LNCaP clone FGC (cell line): ENCODE results near the gene DVL3.

Source experiments
- DNase-seq: peaks from one replicate; pipeline ENCODE4 v3.0.0-alpha.2; 2011; ENCODE audit warnings: low read depth
- H3K4me3 ChIP-seq: 2 replicates; pipeline ENCODE4 v1.5.1; 2011; ENCODE audit warnings: mild to moderate bottlenecking, low read depth, low read length, control low read depth
- CTCF ChIP-seq: IDR thresholded peaks from 2 replicates; pipeline ENCODE4 v1.5.1; 2012; ENCODE audit warnings: mild to moderate bottlenecking; ENCODE audit not compliant: control insufficient read depth, insufficient read depth; ENCODE audit errors: extremely low read depth

Gene DVL3

GRCh38 chr3:184183679-184184078, 28.5 kb downstream of the DVL3 start:
- DNase-seq, result no peak
- no peak for TF ChIP-seq CTCF

GRCh38 chr3:184184546-184185230, 29.5 kb downstream of the DVL3 start:
- DNase-seq, result no peak
- TF ChIP-seq CTCF, result no peak
- H3K4me3 ChIP-seq, result no peak overlapping the region; the same call in 1 of the 2 replicates

More at GRCh38 chr3:184183679-184184078, 28.5 kb downstream of the DVL3 start:
- H3K4me3 ChIP-seq, result no peak overlapping the region

GRCh38 chr3:184185461-184186183, 30.4 kb downstream of the DVL3 start:
- TF ChIP-seq CTCF, result no peak
- DNase-seq, result peak; percentile 97
- peak overlapping the region; percentile 83 for H3K4me3 ChIP-seq

- DNase-seq, result peak; percentile 13
- peak within 1 kb of the TSS; percentile 83 for H3K4me3 ChIP-seq
- no peak for TF ChIP-seq CTCF
Observed at GRCh38 chr3:184186184-184186901, 31.2 kb downstream of the DVL3 start, which contains the start of gene ABCF3. Gene ABCF3, plus strand, starts transcription at chr3:184186199. Its CDS starts 9 bp downstream, at chr3:184186208.

- H3K4me3 ChIP-seq, result peak overlapping the region; percentile 83
- no peak for DNase-seq
- no peak for TF ChIP-seq CTCF
Observed at GRCh38 chr3:184186902-184187207, 31.7 kb downstream of the DVL3 start.

- TF ChIP-seq CTCF, result no peak
- no peak for DNase-seq
- no peak overlapping the region for H3K4me3 ChIP-seq
Observed at GRCh38 chr3:184188080-184188479, 32.9 kb downstream of the DVL3 start.
